ENCODE measurements around the gene NR2F1.

GRCh38 chr5:93596310-93596675 is 13.3 kb downstream of the NR2F1 start:
- no peak for TF ChIP-seq CTCF (conservative IDR thresholded peaks at IDR 0.05 in 1 of 2, IDR thresholded peaks at IDR 0.05 in 1 of 2; ENCODE audit: extremely low read depth in 1 of 2, insufficient read depth in 1 of 2, low read depth in 1 of 2, low read length in 2 of 2)
- TF ChIP-seq EZH2 (IDR thresholded peaks at IDR 0.05; ENCODE audit: borderline replicate concordance, low read length): no peak
